IPS-18a (cell line): ENCODE results near the gene PHF8.

ENCODE experiments used
- H3K27ac ChIP-seq: one replicate; pipeline ENCODE4 v1.5.1; 2013; ENCODE audit warnings: low read length
- H3K27me3 ChIP-seq: one replicate; pipeline ENCODE4 v1.6.1; 2013; ENCODE audit warnings: mild to moderate bottlenecking, low read length; ENCODE audit not compliant: control insufficient read depth, insufficient read depth
- H3K36me3 ChIP-seq: one replicate; pipeline ENCODE4 v1.6.1; 2013; ENCODE audit warnings: low read depth, low read length; ENCODE audit not compliant: control insufficient read depth
- H3K4me1 ChIP-seq: one replicate; pipeline ENCODE4 v1.6.1; 2013; ENCODE audit warnings: low read depth, low read length; ENCODE audit not compliant: control insufficient read depth
- H3K4me3 ChIP-seq: one replicate; pipeline ENCODE4 v1.5.1; 2013; ENCODE audit warnings: low read length
- H3K9ac ChIP-seq: one replicate; pipeline ENCODE4 v1.6.1; 2013; ENCODE audit warnings: mild to moderate bottlenecking, low read length, moderate library complexity
- H3K9me3 ChIP-seq: one replicate; pipeline ENCODE4 v1.6.1; 2013; ENCODE audit warnings: low read depth, low read length; ENCODE audit not compliant: control insufficient read depth

Gene PHF8

DNA sequence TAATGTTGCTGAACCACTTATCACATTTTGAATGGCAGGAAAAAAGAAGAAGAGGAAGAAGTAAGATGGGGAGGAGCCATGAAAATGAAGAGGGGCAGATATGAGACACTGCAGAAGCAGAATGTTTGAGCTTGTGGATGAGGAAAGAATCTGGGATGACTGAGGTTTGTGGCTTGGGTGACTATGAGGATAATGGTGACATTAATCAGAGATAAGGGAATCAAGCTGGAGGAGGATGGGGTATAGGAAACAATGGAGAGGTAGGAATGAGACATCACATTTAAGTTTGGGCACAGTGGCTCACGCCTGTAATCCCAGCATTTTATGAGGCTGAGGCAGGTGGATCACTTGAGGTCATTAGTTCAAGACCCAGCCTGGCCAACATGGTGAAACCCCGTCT is 19.1 kb upstream of the PHF8 start:
- H3K4me1 ChIP-seq = no peaks in the 10 kb centered on the region
- no peak overlapping the region for H3K4me3 ChIP-seq
- H3K9ac ChIP-seq = no peak overlapping the region
- no peak overlapping the region for H3K27ac ChIP-seq
- no peaks in the 10 kb centered on the region for H3K27me3 ChIP-seq
- no peaks in the 10 kb centered on the region for H3K36me3 ChIP-seq
- H3K9me3 ChIP-seq = peaks cover 16% of the 10 kb centered on the region

DNA sequence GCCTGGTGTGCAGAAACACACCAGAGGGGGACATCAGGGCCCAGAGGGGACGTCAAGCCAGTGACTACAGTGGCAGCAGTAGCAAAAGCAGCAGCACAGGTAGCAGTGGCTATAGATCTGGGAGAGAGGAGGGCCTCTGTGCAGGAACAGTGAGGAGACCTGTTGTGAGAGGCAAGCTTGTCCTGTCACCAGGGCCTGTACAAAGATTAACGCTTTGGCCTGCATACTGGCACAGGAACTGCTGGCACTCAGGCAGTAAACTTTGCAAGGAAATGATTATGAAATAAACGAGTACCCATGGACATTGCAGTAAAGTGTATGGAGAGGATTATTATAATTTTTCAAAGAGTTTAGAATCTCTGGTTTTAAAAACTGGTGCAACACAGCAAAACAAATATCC is 5.5 kb upstream of the PHF8 start:
- Histone ChIP-seq H3K27me3 (no peaks in the 10 kb centered on the region), H3K27ac (no peak overlapping the region), H3K36me3 (no peaks in the 10 kb centered on the region), H3K4me1 (no peaks in the 10 kb centered on the region), H3K9me3 (peaks cover 3% of the 10 kb centered on the region), H3K4me3 (no peak overlapping the region), H3K9ac (no peak overlapping the region)

DNA sequence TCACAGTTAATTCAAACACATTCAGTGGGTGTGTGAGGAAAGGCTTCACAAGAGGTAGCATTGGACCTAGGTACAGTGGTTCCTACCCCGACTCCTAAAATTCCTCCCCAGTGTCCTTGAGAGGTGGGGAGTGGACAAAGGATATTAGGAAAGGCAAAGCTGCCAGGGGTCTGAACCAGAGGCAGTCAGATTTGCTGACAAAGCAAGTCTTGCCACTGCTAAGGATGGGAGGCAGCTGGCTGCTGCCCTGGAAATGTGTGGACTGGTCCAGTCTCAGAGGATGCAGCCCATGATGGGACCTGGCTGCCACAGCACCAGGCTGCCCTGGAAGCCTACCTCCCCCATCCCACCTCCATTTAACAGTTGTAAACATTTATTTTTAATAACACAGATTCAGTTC is 4.1 kb upstream of the PHF8 start:
- peaks cover 3% of the 10 kb centered on the region for H3K9me3 ChIP-seq
- no peaks in the 10 kb centered on the region for H3K36me3 ChIP-seq
- no peak overlapping the region for H3K4me3 ChIP-seq
- H3K27ac ChIP-seq = no peak overlapping the region
- no peaks in the 10 kb centered on the region for H3K4me1 ChIP-seq
- H3K9ac ChIP-seq = no peak overlapping the region
- H3K27me3 ChIP-seq = no peaks in the 10 kb centered on the region

DNA sequence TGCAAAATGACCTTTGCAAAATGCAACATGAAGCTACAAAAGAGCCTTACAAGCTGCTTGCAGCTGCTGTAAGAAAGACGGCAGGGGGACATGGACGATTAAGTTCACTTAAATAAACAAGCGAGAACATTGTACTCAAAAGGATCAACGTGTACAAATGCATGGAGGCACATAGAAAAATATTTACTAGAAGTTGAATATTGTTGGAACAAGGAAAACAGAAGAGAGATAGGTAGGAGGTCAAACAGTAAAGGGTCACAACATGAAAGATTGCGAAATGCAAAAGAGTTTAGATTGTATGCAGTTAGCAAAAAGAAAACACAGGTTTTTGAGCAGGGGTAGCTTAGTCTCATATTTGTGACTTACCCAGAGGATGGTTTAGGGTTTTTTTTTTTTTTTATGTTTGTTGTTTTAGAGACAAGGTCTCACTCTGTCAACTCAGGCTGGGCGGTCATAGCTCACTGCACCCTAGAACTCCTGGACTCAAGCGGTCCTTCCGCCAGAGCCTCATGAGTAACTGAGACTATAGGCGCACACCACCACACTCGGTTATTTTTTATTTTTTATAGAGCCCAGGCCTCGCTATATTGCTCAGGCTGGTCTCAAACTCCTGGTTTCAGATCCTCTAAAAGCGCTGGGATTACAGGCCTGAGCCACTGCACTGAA is 1.4 kb upstream of the PHF8 start:
- Histone ChIP-seq H3K27ac (no peak overlapping the region), H3K4me1 (no peaks in the 10 kb centered on the region)

DNA sequence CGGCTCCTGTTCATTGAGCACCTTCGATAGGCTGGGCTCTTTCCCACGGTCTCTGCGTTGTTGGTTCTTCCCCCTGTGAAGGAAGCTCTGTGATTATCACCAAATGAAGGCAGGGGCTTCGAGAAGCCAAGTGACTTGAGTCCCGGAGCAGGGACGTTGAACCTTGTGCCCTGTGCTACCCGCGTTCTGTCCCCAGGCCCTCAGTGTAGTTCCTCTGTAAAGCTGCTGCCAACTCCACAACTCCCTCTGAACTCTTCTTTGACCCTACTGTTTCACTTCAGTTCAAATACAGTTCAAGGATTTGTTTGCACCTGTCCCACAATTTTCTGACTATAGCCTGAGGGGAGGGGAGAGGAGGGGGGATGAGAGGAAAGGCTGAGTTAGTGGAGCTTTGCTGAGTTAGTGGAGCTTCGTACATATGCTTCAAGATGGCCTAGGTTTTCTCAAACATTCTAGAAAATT is 635 bp upstream of the PHF8 start:
- H3K4me1 ChIP-seq = no peaks in the 10 kb centered on the region
- peak overlapping the region; percentile 32 for H3K27ac ChIP-seq
- peaks cover 3% of the 10 kb centered on the region for H3K9me3 ChIP-seq
- peak overlapping the region; percentile 82 for H3K9ac ChIP-seq
- peaks cover 14% of the 10 kb centered on the region for H3K36me3 ChIP-seq
- peak overlapping the region; percentile 47 for H3K4me3 ChIP-seq
- H3K27me3 ChIP-seq = no peaks in the 10 kb centered on the region

More for the DNA sequence above, 1.4 kb upstream of the PHF8 start:
- H3K9ac ChIP-seq = no peak overlapping the region
- peaks cover 3% of the 10 kb centered on the region for H3K9me3 ChIP-seq
- H3K4me3 ChIP-seq = peak overlapping the region; percentile 47
- H3K36me3 ChIP-seq = peaks cover 7% of the 10 kb centered on the region
- no peaks in the 10 kb centered on the region for H3K27me3 ChIP-seq

DNA sequence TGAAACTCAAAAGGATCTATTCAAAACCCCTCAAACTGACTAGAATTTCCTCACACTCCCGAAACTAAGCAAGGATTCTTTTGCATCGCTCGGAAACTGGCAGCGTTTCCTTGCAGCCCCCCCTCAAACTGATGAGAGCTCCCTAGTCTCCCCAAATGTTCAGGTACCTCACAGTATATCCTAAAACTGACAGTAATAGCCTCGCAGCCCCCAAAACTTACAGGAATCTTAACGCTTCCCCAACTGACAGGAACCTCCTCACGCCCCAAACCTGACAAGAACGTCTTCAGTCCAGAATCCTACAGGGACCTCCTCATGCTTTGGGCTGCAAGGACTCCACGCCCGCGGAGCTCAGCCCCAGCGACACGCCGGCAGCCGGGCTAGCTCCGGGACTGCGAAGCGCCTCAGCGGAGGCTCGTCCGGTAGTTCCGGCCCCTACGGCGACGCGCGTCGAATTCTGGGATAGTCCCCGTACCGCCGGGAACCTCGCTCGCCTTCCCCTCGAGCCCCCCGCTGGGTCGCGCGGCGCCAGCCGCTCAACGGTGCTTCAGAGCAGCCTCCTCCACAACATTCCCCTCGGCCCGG is 640 bp downstream of the PHF8 start:
- H3K36me3 ChIP-seq = peaks cover 18% of the 10 kb centered on the region
- H3K27ac ChIP-seq = peak overlapping the region; percentile 20
- H3K27me3 ChIP-seq = no peaks in the 10 kb centered on the region
- H3K9ac ChIP-seq = peak overlapping the region; percentile 82
- no peaks in the 10 kb centered on the region for H3K4me1 ChIP-seq
- H3K9me3 ChIP-seq = peaks cover 3% of the 10 kb centered on the region
- H3K4me3 ChIP-seq = peak overlapping the region; percentile 65

DNA sequence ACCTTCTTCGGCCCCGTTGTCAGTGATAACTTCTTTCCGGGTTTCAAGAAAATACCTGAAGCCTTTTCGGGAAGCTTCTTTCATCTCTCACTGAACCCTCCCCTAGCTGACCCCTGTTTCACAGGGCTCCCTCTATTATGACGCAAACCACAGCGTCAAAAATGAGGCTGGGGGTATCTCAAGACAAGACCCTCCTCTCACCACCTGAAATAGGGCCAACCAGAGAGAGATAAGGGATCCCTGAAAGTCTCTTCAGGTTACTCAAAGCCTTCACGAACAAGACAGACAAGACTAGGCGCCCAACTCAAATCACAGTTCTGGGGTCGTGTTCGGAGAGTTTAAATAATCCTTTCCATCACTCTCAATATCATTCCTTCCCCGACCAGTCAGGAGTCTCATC is 1.2 kb downstream of the PHF8 start:
- no peaks in the 10 kb centered on the region for H3K27me3 ChIP-seq
- no peak overlapping the region for H3K27ac ChIP-seq
- H3K36me3 ChIP-seq = peaks cover 18% of the 10 kb centered on the region
- H3K9ac ChIP-seq = peak overlapping the region; percentile 82
- H3K4me1 ChIP-seq = no peaks in the 10 kb centered on the region
- H3K4me3 ChIP-seq = peak overlapping the region; percentile 65
- H3K9me3 ChIP-seq = peaks cover 3% of the 10 kb centered on the region

DNA sequence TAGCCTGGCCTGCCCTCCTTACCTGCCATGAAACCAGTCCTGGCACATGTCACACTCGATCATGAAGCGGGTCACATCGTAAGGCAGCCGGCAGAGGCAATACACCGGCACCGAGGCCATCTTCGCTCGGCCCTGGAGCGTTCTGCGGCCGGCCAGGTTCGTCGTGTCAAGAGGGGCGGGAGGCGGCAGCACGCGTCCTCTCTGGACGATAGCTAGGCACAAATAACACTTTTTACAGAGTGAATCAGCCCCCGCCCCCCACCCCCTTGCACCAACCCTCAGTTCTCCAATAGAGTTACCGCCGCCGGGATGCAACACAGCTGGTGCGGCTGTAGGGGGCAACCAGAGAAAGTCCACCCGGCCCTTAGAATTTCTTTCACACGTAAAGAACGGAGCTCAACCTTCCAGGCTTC is 1.7 kb downstream of the PHF8 start:
- Histone ChIP-seq H3K27me3 (no peaks in the 10 kb centered on the region), H3K9me3 (peaks cover 3% of the 10 kb centered on the region), H3K27ac (no peak overlapping the region), H3K36me3 (peaks cover 22% of the 10 kb centered on the region), H3K9ac (no peak overlapping the region), H3K4me1 (no peaks in the 10 kb centered on the region), H3K4me3 (peak overlapping the region; percentile 65)

DNA sequence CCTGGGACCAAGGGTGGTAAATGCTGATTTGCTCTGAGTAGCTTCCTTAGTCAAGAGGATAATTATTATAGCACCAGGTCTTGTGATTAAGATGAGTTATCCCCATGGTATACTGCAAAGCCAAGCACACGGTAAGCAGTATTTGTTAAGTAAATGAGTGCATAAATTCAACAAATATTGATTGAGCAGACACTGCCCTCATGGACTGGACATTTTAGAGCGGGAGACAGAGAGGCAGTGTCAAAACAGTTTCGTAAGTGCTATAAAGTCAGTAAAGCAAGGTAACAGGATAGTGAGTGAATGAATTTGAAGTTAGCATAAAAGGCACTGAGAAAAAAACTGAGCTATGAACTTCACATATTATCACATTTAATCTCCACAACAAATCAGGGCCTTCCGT is 13.9 kb downstream of the PHF8 start:
- Histone ChIP-seq H3K36me3 (peaks cover 11% of the 10 kb centered on the region), H3K27me3 (no peaks in the 10 kb centered on the region), H3K9ac (no peak overlapping the region), H3K9me3 (peaks cover 4% of the 10 kb centered on the region), H3K27ac (no peak overlapping the region), H3K4me3 (no peak overlapping the region), H3K4me1 (no peaks in the 10 kb centered on the region)

DNA sequence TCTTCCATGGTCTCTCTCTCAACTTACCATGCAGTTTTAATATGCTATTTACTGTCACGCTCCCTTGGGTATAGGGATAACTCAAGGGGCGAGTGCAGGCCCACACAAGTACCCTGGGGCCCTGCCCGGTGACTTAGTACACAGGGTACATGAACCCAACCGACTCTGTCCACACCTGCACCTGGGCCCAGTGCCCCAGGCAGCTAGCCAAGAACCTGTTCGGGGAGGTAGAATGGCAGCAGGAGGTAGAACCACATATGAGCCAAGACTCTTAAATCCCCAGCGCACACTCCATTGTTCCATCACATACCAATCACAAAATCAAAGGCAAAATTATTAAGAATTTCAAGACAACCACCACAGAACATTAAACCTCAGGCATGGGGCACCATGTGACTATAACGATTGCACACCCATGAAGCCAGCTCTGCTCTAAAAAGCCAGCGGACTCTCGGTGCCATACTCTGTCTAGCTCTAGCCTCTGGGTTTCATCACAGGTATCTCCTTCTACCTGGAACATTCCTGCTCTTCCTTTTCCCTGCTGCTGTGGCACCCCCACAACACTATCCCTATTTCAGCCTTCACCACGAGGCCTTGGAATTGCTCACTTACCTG is 14.6 kb downstream of the PHF8 start:
- no peaks in the 10 kb centered on the region for H3K4me1 ChIP-seq
- H3K9ac ChIP-seq = no peak overlapping the region
- H3K27me3 ChIP-seq = no peaks in the 10 kb centered on the region
- H3K27ac ChIP-seq = no peak overlapping the region
- H3K4me3 ChIP-seq = no peak overlapping the region
- H3K36me3 ChIP-seq = peaks cover 10% of the 10 kb centered on the region
- peaks cover 4% of the 10 kb centered on the region for H3K9me3 ChIP-seq

DNA sequence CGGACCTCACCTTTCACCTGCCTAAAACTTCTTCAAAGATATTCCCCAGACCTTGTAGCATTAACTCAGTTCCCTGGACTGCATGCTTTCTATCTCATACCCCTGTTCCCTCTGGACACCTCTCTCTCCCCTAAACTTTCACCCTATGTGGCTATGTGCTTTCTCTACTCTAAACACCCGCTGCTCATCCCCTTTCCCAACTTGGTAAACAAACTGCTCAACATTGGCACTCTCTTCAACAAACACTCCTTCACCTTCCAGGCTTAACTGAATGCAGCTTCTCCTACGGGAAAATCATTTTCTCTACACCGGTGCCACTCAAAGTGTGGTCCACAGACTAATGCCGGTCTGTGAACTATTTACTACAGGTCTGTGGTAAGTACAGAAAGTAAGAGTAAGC is 19.9 kb downstream of the PHF8 start:
- Histone ChIP-seq H3K9ac (no peak overlapping the region), H3K27me3 (no peaks in the 10 kb centered on the region), H3K4me1 (no peaks in the 10 kb centered on the region), H3K9me3 (peaks cover 11% of the 10 kb centered on the region), H3K27ac (no peak overlapping the region), H3K4me3 (no peak overlapping the region), H3K36me3 (peaks cover 14% of the 10 kb centered on the region)
